NT2/D1 (cell line): Measurements from ENCODE around the gene NANP.

ENCODE experiments used
- YY1 ChIP-seq: IDR thresholded peaks from 2 replicates; pipeline ENCODE4 v1.6.1; 2011; ENCODE audit not compliant: insufficient read length, insufficient read depth
- ZNF274 ChIP-seq: IDR thresholded peaks from 2 replicates; pipeline ENCODE4 v1.6.1; 2011; ENCODE audit warnings: mild to moderate bottlenecking, low read depth, low read length

- TF ChIP-seq YY1 (no peak), ZNF274 (no peak)
Measured at GRCh38 chr20:25576783-25577530, 46.9 kb downstream of the NANP start.
